IMR-90 (cell line): Measurements from ENCODE around the gene CLASP1. TPM values are rescaled to one million over a fixed set of nuclear protein-coding genes. Genes with fewer than 3 reads are reported as not detected.

ENCODE experiments used
- ATAC-seq: fragments of 200-7000 bp; cut with Tn5 transposase; 2 replicates; pipeline ENCODE4 v1.9.1; 2020; ENCODE audit warnings: low read depth, mild to moderate bottlenecking, moderate library complexity
- BruUV-seq: library from RNA; stranded (reverse); fragments of 400-500 nt; replicated peaks from 2 replicates; lab custom pipeline; 2021; lab: Mats Ljungman, UMichigan
- CTCF ChIA-PET: fragments of 300-600 bp; formaldehyde crosslinking; extraction: SDS; loops from one replicate; lab custom pipeline; 2021; ENCODE audit warnings: antibody characterized with exemption; lab: Yijun Ruan, JAX
- POLR2A ChIA-PET: fragments of 300-600 bp; sonication (Branson Sonifier 250); formaldehyde crosslinking; loops from one replicate; lab custom pipeline; 2022; ENCODE audit warnings: antibody characterized with exemption; ENCODE audit not compliant: unreplicated experiment; lab: Charles Lee
- DNase-seq: peaks from one replicate; pipeline ENCODE4 v3.0.0; 2013
- H2AFZ ChIP-seq: replicated peaks from 2 replicates; pipeline ENCODE3; 2013; ENCODE audit warnings: low read length, mild to moderate bottlenecking; ENCODE audit not compliant: poor library complexity
- H2AK5ac ChIP-seq: 2 replicates; pipeline ENCODE4 v1.6.1; 2013; ENCODE audit warnings: low read depth, low read length, inconsistent platforms
- H2AK9ac ChIP-seq: replicated peaks from 2 replicates; pipeline ENCODE3; 2013; ENCODE audit warnings: mild to moderate bottlenecking, low read depth, low read length, moderate library complexity; ENCODE audit not compliant: poor library complexity
- H2BK120ac ChIP-seq: 2 replicates; pipeline ENCODE4 v1.6.1; 2013; ENCODE audit warnings: low read depth, low read length, inconsistent platforms
- H2BK15ac ChIP-seq: 3 replicates; pipeline ENCODE4 v1.6.1; 2013; ENCODE audit warnings: low read depth, low read length, inconsistent platforms
- H2BK20ac ChIP-seq: 2 replicates; pipeline ENCODE4 v1.6.1; 2013; ENCODE audit warnings: low read depth, mild to moderate bottlenecking, inconsistent platforms, low read length, moderate library complexity
- H2BK5ac ChIP-seq: 2 replicates; pipeline ENCODE4 v1.6.1; 2013; ENCODE audit warnings: mild to moderate bottlenecking, low read depth, low read length, inconsistent platforms; ENCODE audit not compliant: poor library complexity, severe bottlenecking
- H3K14ac ChIP-seq: replicated peaks from 2 replicates; pipeline ENCODE4 v1.6.1; 2013; ENCODE audit warnings: low read depth, low read length, inconsistent platforms
- H3K18ac ChIP-seq: 2 replicates; pipeline ENCODE4 v1.6.1; 2013; ENCODE audit warnings: low read depth, low read length, control low read depth
- H3K23ac ChIP-seq: 2 replicates; pipeline ENCODE4 v1.6.1; 2013; ENCODE audit warnings: low read depth, low read length, inconsistent platforms
- H3K27ac ChIP-seq: 2 replicates; pipeline ENCODE4 v1.5.1; 2013; ENCODE audit warnings: mild to moderate bottlenecking, control low read depth, low read length; ENCODE audit not compliant: insufficient read depth
- H3K27me3 ChIP-seq: 2 replicates; pipeline ENCODE4 v1.6.1; 2013; ENCODE audit warnings: low read length; ENCODE audit not compliant: control insufficient read depth, insufficient read depth
- H3K36me3 ChIP-seq: 2 replicates; pipeline ENCODE4 v1.6.1; 2013; ENCODE audit warnings: low read length, mixed read lengths; ENCODE audit not compliant: control insufficient read depth, insufficient read depth
- H3K4ac ChIP-seq: 2 replicates; pipeline ENCODE4 v1.6.1; 2013; ENCODE audit warnings: low read depth, low read length, inconsistent platforms
- H3K4me1 ChIP-seq: 2 replicates; pipeline ENCODE4 v1.6.1; 2013; ENCODE audit warnings: low read length, mixed read lengths; ENCODE audit not compliant: control insufficient read depth, insufficient read depth
- H3K4me2 ChIP-seq: 2 replicates; pipeline ENCODE4 v1.6.1; 2013; ENCODE audit warnings: low read depth, mild to moderate bottlenecking, control low read depth, low read length, moderate library complexity
- H3K4me3 ChIP-seq: 2 replicates; pipeline ENCODE4 v1.5.1; 2013; ENCODE audit warnings: low read depth, mild to moderate bottlenecking, control low read depth, low read length, moderate library complexity; ENCODE audit not compliant: insufficient read depth
- H3K56ac ChIP-seq: 2 replicates; pipeline ENCODE4 v1.6.1; 2013; ENCODE audit warnings: low read length, inconsistent platforms; ENCODE audit not compliant: insufficient read depth; ENCODE audit errors: extremely low read depth
- H3K79me1 ChIP-seq, 2 experiments: 2 replicates each; pipeline ENCODE4 v1.6.1; 2013; ENCODE audit warnings: low read length in 2 of 2, inconsistent platforms in 1 of 2, low read depth in 1 of 2
- H3K9ac ChIP-seq: 2 replicates; pipeline ENCODE4 v1.6.1; 2013; ENCODE audit warnings: low read depth, low read length, control low read depth
- H3K9me1 ChIP-seq: 2 replicates; pipeline ENCODE4 v1.6.1; 2013; ENCODE audit warnings: low read length, inconsistent platforms; ENCODE audit not compliant: insufficient read depth
- H3K9me3 ChIP-seq: 2 replicates; pipeline ENCODE4 v1.6.1; 2013; ENCODE audit warnings: low read length; ENCODE audit not compliant: control insufficient read depth, insufficient read depth
- H4K20me1 ChIP-seq: 2 replicates; pipeline ENCODE4 v1.6.1; 2013; ENCODE audit warnings: low read length, inconsistent platforms; ENCODE audit not compliant: insufficient read depth
- H4K5ac ChIP-seq: 2 replicates; pipeline ENCODE4 v1.6.1; 2013; ENCODE audit warnings: mild to moderate bottlenecking, low read depth, low read length, control low read depth
- H4K8ac ChIP-seq, 2 experiments: 2 replicates each; pipeline ENCODE4 v1.6.1; 2013; ENCODE audit warnings: low read depth in 2 of 2, low read length in 2 of 2, control low read depth in 1 of 2, inconsistent platforms in 1 of 2
- H4K91ac ChIP-seq: 2 replicates; pipeline ENCODE4 v1.6.1; 2013; ENCODE audit warnings: low read depth, low read length, inconsistent platforms; ENCODE audit not compliant: insufficient read depth
- CHD1 ChIP-seq: IDR thresholded peaks from 2 replicates; pipeline ENCODE4 v1.6.1; 2012; ENCODE audit warnings: low read depth, low read length, improper control_type of control experiment
- CTCF ChIP-seq: conservative IDR thresholded peaks from 2 replicates; pipeline ENCODE4 v1.5.1; 2012; ENCODE audit warnings: mild to moderate bottlenecking, low read depth, low read length, improper control_type of control experiment
- ELK1 ChIP-seq: fragments of 150-350 bp; IDR thresholded peaks from 2 replicates; pipeline ENCODE4 v1.6.1; 2016; ENCODE audit warnings: low read depth, mild to moderate bottlenecking, low read length, moderate library complexity, borderline replicate concordance
- MAZ ChIP-seq: IDR thresholded peaks from 2 replicates; pipeline ENCODE4 v1.6.1; 2012; ENCODE audit warnings: low read depth, mild to moderate bottlenecking, low read length, improper control_type of control experiment, moderate library complexity, borderline replicate concordance
- NFE2L2 ChIP-seq: fragments of 150-350 bp; IDR thresholded peaks from 2 replicates; pipeline ENCODE4 v1.6.1; 2016; ENCODE audit warnings: low read depth, mild to moderate bottlenecking, low read length
- POLR2A ChIP-seq: IDR thresholded peaks from 2 replicates; pipeline ENCODE4 v1.6.1; 2012; ENCODE audit warnings: mild to moderate bottlenecking, low read depth, low read length
- RAD21 ChIP-seq: IDR thresholded peaks from 2 replicates; pipeline ENCODE4 v1.6.1; 2012; ENCODE audit warnings: low read length, improper control_type of control experiment
- RFX5 ChIP-seq: IDR thresholded peaks from 2 replicates; pipeline ENCODE4 v1.8.0; 2012; ENCODE audit warnings: low read depth, mild to moderate bottlenecking, low read length, moderate library complexity
- WGBS, 2 experiments: methylation state at CpG; one replicate each; pipeline versions ENCODE4 v1.1.5 to v1.1.7; 2013; ENCODE audit warnings: missing lambda C conversion rate in 2 of 2; ENCODE audit not compliant: insufficient read length in 1 of 2; ENCODE audit errors: extremely low coverage in 2 of 2; 5-methylcytosine and 5-hydroxymethylcytosine counted together
- dilution Hi-C: fragments of 300-500 bp; cut with HindIII; formaldehyde crosslinking; loops from one replicate; pipeline ENCODE4 v1.14.3; 2018; ENCODE audit warnings: low sequenced_read_pairs; ENCODE audit not compliant: unreplicated experiment
- in situ Hi-C: fragments of 300-500 bp; cut with MboI; formaldehyde crosslinking; loops from 3 replicates; pipeline ENCODE4 v1.14.3; 2019; ENCODE audit warnings: low sequenced_read_pairs, inconsistent platforms, mixed read lengths
- intact Hi-C: fragments of 100-400 bp; cut with micrococcal nuclease; formaldehyde crosslinking; loops from 2 replicates; pipeline ENCODE4 v1.10.0; 2022
- polyA plus RNA-seq, 3 experiments: library from polyadenylated mRNA; depleted of rRNA; stranded (reverse); fragments of >200 nt; gene quantifications; 2 replicates each; pipeline ENCODE4 v1.2.3, GENCODE V29; 2012; ENCODE audit warnings: low replicate concordance in 1 of 3
- total RNA-seq: library from RNA; depleted of rRNA; stranded (reverse); fragments of >200 nt; gene quantifications from 2 replicates; pipeline ENCODE4 v1.2.3, GENCODE V29; 2012

CLASP1 gene
- total and polyA plus RNA-seq, 2 of the 4 experiments (the other 2 are of a cell fraction): 12.3 to 33.7 TPM

- POLR2A ChIA-PET: interaction anchor here (1.1 kb wide), 1 partner anchor 50 kb away, joined by 5 read pairs; no protein-coding TSS in a partner anchor
- Histone ChIP-seq H3K4me1 (peaks cover 12% of the 10 kb centered on the region), H2AK9ac (no peak overlapping the region), H3K56ac (no peak overlapping the region), H3K79me1 (peaks cover 31 to 80% of the 10 kb centered on the region in 2 experiments), H3K14ac (no peak overlapping the region), H2BK5ac (no peak overlapping the region), H3K9me3 (no peaks in the 10 kb centered on the region), H4K8ac (no peak overlapping the region), H2AK5ac (no peak overlapping the region), H3K9me1 (peaks cover 13% of the 10 kb centered on the region), H3K27ac (no peak overlapping the region), H3K36me3 (peaks cover 5% of the 10 kb centered on the region; the same call in 1 of the 2 replicates), H2AFZ (no peak overlapping the region), H4K5ac (no peak overlapping the region), H4K91ac (no peak overlapping the region), H3K4me3 (no peak overlapping the region), H2BK15ac (no peak overlapping the region), H3K4ac (no peak overlapping the region), H4K20me1 (peaks cover 21% of the 10 kb centered on the region; the same call in 1 of the 2 replicates), H3K4me2 (no peak overlapping the region), H3K18ac (no peak overlapping the region), H3K27me3 (no peaks in the 10 kb centered on the region), H3K9ac (no peak overlapping the region), H2BK120ac (no peak overlapping the region), H3K23ac (no peak overlapping the region), H2BK20ac (no peak overlapping the region)
- no peak for ATAC-seq
- no peak for DNase-seq
- in situ Hi-C loops (no loop called here), dilution Hi-C loops (no loop called here), intact Hi-C loops (loop anchor here (5.0 kb wide), 1 partner anchor 53 kb away; no protein-coding TSS in a partner anchor)
- CTCF ChIA-PET: no interaction called here
- no peak for TF ChIP-seq POLR2A
- TF ChIP-seq NFE2L2: no peak
- no peak for TF ChIP-seq RAD21
- TF ChIP-seq RFX5: no peak
- TF ChIP-seq CTCF: no peak
- TF ChIP-seq ELK1: no peak
- TF ChIP-seq MAZ: no peak
- TF ChIP-seq CHD1: no peak
- no CpG with 5 or more reads among the region's 4 CpGs for WGBS, 2 experiments
- no TSS peak for BruUV-seq
Observed at GRCh38 chr2:121584741-121585140, 64.5 kb downstream of the CLASP1 start.
